DMS153 (cell line): ENCODE results near the gene FARS2.

Source experiments
- DNase-seq: peaks from one replicate; lab custom pipeline; 2025; lab: John Stamatoyannopoulos, UW

The FARS2 gene

DNA sequence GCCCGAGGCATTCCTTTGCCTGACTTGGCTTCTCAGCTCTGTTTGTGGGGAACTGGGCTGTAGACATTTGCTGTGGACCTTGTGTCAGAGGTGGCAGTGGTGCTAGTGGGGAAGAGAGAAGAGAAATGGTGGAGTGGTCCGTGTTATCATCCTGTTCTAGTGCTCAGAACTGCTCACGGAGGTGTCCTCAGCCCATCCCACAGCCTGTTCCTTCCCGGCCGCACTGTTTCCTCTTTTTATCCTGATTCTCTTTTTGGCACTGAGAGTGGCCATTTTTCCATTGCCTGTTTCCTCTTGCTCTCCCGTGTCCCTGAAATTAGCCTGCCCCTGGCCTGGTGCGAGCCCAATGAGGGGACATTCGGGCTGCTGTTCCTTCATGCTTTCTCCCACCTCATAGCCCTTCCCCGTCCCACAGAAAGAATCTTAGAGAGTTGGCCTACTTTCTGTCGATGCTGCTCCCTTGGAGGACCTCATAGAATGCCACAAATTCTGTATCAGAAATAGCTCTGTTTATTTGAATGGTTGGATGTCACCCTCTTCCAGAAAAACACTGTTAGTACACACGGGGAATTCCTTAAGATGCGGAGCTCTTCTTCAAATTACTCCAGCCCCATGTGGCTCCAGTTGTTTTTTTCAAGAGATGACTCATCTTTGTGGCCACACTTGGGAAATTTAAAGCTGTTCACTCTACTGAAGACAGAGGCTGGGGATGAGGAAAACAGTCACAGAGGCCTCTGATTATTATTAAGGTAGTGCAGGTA, 26.1 kb downstream of the FARS2 start:
- DNase-seq, result no peak

DNA sequence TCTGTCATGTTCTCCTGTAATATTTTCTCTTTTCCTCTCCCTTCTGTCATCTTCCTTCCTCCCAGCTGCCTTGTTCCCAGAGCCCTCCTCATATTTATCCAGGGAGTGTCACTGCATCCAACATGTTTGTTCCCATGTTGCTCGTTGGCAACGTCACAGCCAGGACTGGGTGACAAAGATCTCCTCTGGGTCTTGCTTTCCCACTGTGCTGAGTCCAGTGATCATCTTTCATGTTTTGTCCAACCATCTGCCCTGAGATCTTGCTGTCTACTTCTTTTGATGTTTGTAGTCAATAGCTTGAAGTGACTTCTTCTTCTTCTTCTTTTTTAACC, 26.6 kb downstream of the FARS2 start:
- DNase-seq, result no peak

DNA sequence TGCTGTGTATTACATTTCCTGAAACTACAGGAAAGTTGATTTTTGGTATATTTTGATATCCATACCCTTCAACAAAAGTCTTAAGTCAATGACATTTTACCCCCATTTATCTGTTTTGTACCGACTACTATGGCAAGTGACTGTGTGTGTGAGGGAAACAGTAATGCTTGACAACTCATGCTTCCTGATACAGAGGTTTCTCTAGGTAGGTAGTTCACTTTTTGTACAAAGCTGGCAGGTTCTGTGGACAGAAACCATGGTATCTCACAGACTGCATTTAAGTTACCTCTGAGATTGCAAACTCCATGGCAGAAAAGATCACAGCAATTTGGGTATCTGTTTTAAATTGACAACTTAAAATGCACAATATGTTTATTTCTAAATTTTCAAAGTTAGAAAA, 28.8 kb downstream of the FARS2 start:
- no peak for DNase-seq

DNA sequence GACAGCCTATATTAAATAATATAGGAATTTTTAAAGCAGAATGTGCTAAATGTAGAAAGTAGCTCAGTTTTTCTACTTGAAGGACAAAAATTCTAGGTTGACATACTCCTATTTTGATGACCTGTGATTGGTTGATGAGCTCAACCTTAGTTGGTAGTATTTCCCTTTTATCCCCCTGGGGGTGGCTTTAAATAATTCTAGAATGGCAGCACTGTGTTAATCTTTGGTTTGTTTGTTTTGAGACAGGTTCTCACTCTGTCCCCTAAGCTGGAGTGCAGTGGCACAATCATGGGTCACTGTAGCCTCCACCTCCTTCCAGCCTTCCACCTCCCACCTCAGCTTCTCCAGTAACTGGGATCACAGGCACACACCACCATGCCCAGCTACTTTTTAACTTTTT, 29.2 kb downstream of the FARS2 start:
- DNase-seq, result no peak

DNA sequence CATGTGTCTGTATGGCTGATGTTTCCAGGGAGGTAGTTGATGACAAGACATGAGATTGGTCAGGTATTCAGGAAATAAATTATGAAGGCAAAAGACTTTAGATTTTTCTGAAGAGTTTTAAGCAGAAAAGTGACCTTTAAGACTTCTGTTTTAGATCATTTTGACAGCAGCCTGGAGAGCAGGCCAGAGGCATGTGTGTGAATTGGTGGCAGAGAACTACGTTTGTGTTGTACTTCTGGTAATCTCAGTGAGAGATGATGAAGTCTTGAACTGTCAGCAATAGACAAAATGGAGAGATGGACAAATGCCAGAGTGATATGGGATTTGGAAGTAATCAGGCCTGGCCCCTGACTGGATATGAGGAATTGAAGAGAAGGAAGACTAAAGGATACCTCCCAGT, 30.8 kb downstream of the FARS2 start:
- no peak for DNase-seq

DNA sequence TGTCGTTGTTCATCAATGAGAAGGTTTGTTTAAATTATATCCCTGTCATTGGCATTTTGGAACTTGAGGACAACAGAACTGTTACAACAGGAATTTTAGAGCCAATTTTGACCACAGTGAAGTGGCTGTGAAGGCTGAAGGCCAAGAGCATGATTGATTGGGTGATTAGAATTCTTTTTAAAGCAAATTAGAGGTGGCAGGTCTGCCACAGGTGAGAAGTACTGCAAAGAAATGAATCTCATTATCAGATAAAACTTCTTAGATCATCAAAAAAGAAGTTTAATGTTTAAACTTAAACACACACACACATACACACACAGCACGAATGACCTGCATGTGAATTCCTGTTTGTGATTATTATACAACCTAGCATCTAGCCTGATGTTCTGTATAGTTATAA, 32.4 kb downstream of the FARS2 start:
- no peak for DNase-seq

DNA sequence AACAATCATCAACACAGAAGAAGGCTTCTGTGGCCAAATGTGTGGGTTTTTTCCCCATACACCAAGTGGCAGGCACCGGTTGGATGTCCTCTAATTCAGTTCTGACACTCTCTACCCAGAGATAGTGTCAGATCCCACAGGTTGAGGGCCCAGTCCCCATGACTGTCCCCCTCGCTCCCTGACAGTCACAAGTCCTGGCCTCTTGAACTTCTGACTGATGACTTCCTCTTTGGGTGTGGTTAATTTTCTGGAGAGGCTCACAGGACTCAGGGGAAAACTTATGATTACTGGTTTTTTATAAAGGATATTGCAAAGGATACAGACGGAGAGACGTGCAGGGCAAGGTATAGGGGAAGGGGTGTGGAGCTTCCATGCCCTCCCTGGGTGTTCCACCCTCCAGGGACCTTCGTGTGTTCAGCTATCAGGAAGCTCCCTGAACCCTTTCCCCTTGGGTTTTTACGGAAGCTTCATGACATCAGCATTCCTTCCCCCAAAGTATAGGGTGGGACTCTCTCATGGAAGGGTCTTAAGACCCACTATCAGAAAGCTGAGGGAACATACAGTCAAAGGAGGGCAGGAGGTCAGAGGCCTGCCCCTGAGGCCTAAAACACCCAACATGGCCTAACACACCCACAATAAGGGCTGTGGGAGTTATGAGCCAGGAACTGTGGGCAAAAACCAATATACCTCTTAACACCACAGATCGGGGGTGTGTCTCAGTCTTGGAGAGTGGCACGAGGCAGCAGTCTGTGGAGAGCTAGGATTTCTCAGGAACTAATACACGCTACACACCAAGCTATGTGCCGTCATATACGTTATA, 33.3 kb downstream of the FARS2 start:
- no peak for DNase-seq

DNA sequence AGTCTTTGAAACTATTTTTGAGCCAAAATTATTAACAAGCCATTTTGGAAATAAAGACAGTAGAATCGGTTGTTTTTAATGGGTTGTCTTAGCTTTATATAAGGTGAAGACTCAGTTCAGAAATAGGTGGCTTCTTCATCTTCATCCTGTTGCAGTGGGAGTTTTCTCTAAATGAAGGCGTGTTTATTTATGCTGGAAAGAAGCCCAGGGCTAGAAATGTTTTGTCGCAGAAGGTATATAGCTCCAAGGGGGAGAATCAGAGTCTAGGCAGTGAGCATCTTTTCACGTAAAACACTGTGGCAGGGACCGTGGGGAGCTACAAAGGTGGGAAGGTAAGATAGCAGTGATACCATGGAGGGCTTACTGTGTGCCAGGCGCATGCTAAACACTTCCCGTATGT, 34.3 kb downstream of the FARS2 start:
- no peak for DNase-seq

DNA sequence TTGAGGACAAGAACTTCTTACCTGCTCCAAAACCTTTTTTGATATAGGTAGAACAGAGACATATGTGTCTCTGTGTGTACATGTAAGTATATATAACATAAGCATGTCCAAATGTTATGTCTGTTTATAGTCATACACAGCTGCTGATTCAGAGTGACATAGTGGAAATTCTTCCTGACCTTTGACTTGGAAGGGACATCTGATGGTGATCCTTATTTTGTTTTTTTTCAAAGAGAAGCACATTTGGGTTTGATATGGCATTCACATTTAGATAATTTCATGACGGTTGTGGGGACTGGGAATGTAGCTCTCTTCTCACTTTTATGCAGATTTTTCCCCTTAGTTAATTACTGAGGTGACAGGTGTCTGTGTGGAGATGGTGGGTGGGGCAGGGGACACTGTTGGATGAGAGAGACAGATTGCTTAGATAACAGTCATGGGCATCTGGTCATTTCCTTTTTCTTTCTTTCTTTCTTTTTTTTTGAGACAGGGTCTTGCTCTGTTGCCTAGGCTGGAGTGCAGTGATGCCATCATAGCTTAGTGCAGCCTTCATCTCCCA, 39.0 kb downstream of the FARS2 start:
- no peak for DNase-seq

DNA sequence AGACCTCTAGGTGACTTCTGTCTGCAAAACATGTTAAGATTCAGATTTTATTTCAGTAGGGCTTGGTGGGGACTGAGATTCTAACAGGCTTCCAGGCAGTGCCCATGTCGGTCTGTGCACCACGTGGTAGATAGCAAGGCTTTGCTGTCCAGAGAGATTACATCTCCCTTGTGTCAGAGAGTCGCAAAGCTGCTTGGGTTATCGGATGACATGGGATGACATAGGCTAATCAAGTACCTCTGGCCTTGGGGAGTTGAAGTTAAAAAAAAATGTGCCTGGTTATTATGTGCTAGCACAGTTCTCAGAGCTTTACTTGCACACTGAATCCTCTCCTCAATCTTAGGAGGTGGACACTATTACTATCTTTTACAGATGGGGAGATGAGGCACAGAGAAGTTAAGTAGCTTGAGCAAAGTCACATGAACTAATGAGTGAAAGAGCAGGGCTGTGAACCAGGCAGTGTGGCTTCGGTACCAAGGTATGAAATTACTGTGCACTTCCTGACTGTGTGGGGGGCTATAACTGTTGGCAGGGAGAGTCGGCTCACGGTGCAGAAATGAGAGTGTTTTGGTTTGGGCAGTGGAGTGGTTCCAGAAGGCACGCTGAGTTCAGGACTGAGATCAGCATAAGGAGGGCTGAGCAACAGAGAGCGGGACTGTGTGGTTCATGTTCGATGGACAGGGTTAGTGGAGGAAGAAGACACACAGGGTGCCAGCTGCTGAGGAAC, 41.1 kb downstream of the FARS2 start:
- DNase-seq, result no peak

DNA sequence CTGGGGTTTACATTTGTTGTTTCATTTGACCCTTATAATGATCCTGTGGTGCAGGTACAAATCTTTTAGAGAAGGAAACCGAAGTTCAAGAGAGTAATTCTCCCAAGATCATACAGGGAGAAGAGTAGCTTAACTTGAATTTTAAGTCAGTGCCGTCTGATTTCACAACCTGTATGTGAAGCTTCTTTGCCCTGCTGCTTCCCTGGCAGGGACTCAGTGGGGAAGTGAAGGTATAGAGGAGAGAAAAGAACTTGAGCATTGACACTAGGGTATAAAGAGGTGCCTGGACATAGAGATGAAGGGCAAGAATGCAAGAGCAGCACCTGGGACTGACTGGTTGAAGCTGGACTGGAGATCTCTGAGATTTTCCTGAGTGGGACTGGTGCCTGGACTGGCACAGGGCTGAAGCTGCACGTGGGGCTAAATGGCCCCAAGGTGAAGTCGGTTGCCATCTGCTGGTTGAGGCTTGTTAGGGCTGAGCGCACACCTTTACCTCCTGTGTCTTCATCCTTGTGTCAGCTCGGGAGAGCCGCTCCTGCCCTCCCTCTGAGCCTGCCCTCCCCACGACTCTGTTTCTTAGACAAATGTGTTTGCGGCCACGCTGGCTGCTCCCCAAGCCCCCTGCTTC, 41.8 kb downstream of the FARS2 start:
- no peak for DNase-seq

DNA sequence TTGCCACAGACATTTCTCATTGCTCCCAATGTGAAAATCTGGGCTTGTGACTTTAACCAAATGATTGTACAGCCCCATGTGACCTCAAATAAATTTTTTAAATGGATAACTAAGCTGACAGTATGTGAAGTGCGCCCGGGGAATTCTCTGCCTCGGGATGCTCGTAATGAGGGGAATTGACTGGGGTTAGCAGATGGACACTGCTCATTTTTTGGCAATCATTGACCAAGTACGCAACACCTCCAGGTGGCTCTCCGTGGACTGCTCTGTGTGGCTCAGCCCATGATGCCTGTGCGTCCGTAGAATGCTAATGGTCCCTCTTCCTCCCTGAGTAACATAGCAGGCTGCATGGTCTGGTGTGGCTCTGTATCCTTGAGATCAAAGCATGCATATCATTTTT, 42.4 kb downstream of the FARS2 start:
- no peak for DNase-seq

DNA sequence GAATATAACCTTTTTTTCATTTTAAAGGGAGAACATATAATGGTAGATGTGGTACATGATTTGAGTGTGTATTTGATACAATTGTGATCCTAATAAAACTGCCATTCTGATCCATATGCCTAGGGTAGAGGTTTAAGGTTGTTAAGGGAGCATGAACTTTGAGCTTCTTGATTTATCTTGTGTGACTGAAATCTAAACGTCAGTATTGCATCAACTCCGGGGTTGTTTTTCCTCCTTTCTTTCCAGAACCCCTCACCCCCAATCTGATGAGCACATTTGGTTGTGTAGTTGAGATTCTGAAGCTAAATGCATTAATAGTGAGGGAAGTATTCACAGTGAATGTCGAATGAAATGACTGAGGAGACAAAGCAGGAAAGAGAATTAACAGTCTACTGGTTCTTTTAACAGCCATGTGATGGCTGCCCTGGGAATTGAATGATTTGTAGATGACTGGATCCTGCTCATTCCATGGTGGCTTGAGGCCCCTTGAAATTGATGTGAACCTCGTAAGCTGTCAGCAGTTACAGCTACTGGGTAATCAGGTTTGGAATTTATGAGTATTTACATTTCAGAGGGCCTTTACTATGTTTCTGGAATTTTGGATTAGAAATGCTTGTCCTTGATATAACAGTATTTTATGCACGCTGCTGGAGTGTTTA, 44.8 kb downstream of the FARS2 start:
- no peak for DNase-seq

DNA sequence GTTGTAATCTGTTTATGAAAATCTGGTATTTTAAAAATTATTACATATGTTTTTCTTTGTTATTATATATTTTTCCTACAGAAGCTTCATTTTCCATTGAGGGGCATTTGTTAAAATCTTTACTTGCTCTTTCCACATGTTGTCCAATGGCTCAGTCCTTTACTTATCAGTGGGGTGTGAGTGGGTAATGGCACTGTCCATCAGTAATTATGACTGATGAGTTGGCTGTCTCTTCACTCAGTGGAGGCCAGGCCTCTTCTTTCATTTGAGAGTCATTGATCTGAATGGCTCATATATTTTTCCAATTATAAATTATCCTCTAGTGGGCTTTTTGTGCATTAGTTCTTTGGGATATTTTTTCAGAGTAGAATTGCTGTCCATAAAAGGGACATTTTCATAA, 45.7 kb downstream of the FARS2 start:
- no peak for DNase-seq

DNA sequence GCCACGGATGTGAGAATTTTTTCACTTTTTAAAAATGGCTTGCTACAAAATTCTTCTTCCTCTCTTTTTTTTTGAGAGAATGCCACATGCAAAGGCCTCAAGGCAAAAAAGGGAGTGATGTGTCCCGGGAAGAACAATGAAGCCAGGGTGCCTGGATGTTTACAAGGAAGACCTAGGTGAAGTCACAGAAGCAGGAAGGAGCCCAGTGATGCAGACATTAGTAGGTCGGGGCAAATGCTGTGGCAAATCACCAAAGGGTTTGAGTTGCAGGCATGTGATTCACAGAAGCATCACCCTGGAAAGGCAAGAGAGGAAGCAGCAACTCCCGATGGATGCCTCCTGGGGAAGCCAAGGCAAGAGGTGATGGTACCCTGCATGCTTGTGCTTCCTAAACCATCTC, 46.8 kb downstream of the FARS2 start:
- DNase-seq, result no peak

DNA sequence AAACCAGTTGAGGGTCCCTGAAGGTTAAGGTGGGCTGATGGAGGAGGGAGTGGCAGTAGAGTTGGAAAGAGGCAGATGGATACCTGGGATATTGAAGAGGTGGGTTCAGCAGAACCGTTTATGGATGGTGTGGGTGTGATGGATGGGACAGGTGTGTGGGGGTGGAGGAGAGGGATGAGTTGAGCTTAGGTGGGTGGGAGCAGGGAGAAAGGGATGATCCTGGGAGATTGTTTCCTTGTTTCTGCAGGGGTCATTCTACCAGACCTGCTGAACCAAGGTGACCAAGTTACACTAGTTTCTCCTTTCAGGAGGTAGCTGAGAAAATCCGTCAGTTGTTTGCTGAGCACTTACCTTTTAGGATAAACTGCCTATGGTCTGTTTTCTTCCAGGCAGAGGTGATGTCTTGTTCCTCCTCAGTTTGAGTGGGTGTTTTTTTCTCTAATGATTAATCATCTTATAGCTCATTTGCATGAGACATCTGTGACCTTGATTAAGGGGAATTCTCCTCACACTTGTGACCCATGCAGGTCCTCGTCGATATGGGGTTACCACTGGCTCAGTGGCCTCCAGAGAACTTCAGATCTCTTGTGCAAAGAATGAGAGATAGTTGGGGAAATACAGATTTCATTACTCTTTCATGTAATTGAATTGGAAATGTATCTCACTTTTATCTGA, 53.0 kb downstream of the FARS2 start:
- no peak for DNase-seq

DNA sequence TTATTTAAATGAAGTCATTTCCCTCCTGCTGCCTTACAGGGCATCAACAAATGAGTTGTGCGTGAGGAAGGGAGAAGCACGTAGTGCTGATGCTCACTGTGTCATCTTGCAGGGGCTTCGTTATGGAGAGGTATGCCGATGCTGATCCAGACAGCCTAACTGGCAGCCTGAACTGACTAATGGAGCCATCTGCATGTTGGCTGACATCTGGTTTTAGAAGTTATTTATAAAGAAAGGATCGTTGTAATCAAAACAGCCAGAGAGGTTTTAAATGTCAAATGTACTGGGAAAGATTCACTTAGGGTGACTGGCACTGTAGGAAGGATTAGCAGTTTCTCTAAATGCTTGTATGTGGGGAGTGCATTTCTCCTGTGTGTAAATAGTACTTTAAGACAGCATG, 54.6 kb downstream of the FARS2 start:
- DNase-seq, result no peak

DNA sequence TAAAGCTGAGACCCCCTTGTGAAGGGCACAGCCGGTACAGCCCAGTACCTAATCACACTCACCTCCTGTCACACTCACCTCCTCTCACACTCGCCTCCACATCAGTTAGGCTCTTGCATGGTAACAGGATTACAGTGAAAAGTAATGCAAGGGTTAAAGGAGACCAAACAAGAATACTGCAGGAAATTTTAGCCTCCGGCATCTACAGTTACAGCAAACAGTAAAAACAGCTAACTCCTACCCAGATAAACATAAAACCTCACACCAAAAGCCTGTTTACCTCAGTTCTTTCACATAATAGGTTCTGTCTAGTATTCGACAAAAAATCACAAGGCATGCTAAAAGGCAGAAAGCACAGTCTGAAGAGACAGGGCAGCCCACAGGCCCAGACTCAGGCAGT, 55.6 kb downstream of the FARS2 start:
- DNase-seq, result no peak

DNA sequence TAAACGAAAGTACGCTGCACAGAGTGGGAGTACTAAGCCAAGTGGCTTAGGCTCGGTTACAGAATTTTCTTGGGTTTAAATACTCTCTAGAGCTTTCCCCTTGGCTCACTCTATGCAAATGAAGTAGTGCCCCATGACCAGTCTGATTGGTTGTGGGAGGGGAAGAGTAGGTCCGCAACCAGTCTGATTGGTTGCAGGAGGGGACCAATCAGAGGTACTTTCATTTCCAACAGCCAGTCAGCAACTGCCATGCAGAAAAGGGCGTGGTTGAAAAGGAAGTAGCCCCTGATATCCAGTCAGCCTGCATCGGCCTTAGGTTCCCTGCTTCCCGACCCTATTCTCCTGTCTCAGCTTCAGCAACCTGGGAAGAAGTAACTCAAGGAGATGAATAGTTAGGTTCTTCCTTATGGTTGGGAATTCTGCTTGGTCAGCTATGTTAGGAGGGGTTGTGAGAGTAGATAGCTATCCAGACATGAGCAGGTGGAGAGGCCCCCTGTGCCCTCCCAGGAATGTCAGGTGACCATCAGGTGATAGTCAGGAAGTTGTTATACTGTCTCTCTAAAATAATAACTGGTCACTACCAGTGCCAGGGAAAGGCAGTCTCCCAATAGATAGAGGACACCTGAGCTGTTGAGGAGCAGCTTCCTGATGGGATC, 57.4 kb downstream of the FARS2 start:
- DNase-seq, result no peak

DNA sequence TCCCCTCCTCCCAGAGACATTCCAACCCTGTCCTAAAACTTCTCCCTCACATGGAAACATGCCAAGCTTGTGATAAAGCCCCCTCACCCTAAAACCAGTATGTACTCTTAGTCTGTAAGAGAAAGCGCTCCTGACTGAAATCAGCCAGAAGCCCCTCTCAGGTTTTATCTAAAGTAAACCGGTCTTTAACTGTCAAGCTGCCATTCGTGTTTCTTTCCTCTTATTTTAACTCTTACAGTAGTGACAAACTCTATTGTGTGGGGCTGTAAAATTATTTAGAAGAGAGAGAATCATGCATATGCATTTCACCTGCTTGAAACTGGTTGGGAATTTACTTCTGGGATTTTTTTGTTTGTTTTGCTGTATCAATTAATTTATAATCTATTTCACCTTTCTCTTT, 62.7 kb downstream of the FARS2 start:
- DNase-seq, result no peak

DNA sequence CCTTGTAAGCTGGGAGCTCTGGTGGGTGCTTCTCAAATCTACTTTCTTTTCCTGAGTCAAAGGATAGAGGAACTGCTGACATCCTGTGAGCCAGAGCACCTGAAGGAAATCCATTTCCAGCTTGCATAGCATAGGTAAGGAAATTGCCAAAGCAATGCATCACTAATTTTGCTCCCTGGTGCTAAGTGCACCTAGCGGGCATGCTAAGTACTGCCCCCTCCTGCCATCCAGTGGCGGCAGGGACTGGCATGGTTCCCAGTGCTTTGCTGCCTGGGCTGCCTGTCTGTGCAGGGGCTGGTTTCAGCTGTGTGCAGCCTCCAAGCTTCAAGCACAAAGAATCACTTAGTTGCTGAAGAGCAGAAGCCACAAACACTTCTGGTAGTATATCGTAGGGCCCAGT, 63.9 kb downstream of the FARS2 start:
- no peak for DNase-seq
